IPS DF 6.9 (cell line): ENCODE measurements around the gene LYRM4.

Source experiments
- DNase-seq: peaks from one replicate; pipeline ENCODE4 v3.0.0-alpha.2; 2013; ENCODE audit warnings: low read depth, low spot score
- H3K27ac ChIP-seq: one replicate; pipeline ENCODE4 v1.5.1; 2013; ENCODE audit warnings: low read length, control low read depth
- H3K27me3 ChIP-seq: 2 replicates; pipeline ENCODE4 v1.6.1; 2013; ENCODE audit warnings: mild to moderate bottlenecking, low read length; ENCODE audit not compliant: control insufficient read depth, insufficient read depth
- H3K36me3 ChIP-seq: 2 replicates; pipeline ENCODE4 v1.6.1; 2013; ENCODE audit warnings: low read length; ENCODE audit not compliant: control insufficient read depth, insufficient read depth
- H3K4me1 ChIP-seq: 2 replicates; pipeline ENCODE4 v1.6.1; 2013; ENCODE audit warnings: low read length; ENCODE audit not compliant: control insufficient read depth, insufficient read depth
- H3K4me3 ChIP-seq: 2 replicates; pipeline ENCODE4 v1.5.1; 2013; ENCODE audit warnings: mild to moderate bottlenecking, low read length
- H3K9me3 ChIP-seq: 2 replicates; pipeline ENCODE4 v1.6.1; 2013; ENCODE audit warnings: low read length, inconsistent platforms; ENCODE audit not compliant: control insufficient read depth, insufficient read depth
- WGBS: extraction: QIAGEN DNeasy Blood & Tissue Kit; methylation state at CpG from one replicate; pipeline ENCODE4 v1.1.7; 2013; ENCODE audit warnings: mixed read lengths, missing lambda C conversion rate; ENCODE audit not compliant: insufficient read length, insufficient coverage; 5-methylcytosine and 5-hydroxymethylcytosine counted together

The LYRM4 gene

DNA sequence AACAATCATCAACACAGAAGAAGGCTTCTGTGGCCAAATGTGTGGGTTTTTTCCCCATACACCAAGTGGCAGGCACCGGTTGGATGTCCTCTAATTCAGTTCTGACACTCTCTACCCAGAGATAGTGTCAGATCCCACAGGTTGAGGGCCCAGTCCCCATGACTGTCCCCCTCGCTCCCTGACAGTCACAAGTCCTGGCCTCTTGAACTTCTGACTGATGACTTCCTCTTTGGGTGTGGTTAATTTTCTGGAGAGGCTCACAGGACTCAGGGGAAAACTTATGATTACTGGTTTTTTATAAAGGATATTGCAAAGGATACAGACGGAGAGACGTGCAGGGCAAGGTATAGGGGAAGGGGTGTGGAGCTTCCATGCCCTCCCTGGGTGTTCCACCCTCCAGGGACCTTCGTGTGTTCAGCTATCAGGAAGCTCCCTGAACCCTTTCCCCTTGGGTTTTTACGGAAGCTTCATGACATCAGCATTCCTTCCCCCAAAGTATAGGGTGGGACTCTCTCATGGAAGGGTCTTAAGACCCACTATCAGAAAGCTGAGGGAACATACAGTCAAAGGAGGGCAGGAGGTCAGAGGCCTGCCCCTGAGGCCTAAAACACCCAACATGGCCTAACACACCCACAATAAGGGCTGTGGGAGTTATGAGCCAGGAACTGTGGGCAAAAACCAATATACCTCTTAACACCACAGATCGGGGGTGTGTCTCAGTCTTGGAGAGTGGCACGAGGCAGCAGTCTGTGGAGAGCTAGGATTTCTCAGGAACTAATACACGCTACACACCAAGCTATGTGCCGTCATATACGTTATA is 33.9 kb upstream of the LYRM4 start:
- no CpG with 5 or more reads among the region's 11 CpGs for WGBS
- no peak for DNase-seq
- Histone ChIP-seq H3K36me3 (no peaks in the 10 kb centered on the region), H3K4me1 (0 out of 2 replicates have a peak, but pooled peaks cover 1% of the 10 kb centered on the region), H3K9me3 (no peaks in the 10 kb centered on the region), H3K27ac (no peak overlapping the region), H3K27me3 (no peaks in the 10 kb centered on the region), H3K4me3 (no peak overlapping the region)

DNA sequence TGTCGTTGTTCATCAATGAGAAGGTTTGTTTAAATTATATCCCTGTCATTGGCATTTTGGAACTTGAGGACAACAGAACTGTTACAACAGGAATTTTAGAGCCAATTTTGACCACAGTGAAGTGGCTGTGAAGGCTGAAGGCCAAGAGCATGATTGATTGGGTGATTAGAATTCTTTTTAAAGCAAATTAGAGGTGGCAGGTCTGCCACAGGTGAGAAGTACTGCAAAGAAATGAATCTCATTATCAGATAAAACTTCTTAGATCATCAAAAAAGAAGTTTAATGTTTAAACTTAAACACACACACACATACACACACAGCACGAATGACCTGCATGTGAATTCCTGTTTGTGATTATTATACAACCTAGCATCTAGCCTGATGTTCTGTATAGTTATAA is 32.9 kb upstream of the LYRM4 start:
- Histone ChIP-seq H3K36me3 (no peaks in the 10 kb centered on the region), H3K4me3 (no peak overlapping the region), H3K27me3 (no peaks in the 10 kb centered on the region), H3K4me1 (0 out of 2 replicates have a peak, but pooled peaks cover 1% of the 10 kb centered on the region), H3K27ac (no peak overlapping the region), H3K9me3 (no peaks in the 10 kb centered on the region)
- WGBS: no CpG with 5 or more reads among the region's 2 CpGs
- DNase-seq: no peak

DNA sequence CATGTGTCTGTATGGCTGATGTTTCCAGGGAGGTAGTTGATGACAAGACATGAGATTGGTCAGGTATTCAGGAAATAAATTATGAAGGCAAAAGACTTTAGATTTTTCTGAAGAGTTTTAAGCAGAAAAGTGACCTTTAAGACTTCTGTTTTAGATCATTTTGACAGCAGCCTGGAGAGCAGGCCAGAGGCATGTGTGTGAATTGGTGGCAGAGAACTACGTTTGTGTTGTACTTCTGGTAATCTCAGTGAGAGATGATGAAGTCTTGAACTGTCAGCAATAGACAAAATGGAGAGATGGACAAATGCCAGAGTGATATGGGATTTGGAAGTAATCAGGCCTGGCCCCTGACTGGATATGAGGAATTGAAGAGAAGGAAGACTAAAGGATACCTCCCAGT is 31.4 kb upstream of the LYRM4 start:
- no CpG with 5 or more reads among the region's 1 CpG for WGBS
- no peaks in the 10 kb centered on the region for H3K9me3 ChIP-seq
- H3K4me3 ChIP-seq: no peak overlapping the region
- no peak overlapping the region for H3K27ac ChIP-seq
- no peaks in the 10 kb centered on the region for H3K27me3 ChIP-seq
- H3K4me1 ChIP-seq: no peaks in the 10 kb centered on the region
- H3K36me3 ChIP-seq: no peaks in the 10 kb centered on the region
- DNase-seq: no peak

DNA sequence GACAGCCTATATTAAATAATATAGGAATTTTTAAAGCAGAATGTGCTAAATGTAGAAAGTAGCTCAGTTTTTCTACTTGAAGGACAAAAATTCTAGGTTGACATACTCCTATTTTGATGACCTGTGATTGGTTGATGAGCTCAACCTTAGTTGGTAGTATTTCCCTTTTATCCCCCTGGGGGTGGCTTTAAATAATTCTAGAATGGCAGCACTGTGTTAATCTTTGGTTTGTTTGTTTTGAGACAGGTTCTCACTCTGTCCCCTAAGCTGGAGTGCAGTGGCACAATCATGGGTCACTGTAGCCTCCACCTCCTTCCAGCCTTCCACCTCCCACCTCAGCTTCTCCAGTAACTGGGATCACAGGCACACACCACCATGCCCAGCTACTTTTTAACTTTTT is 29.8 kb upstream of the LYRM4 start:
- Histone ChIP-seq H3K36me3 (no peaks in the 10 kb centered on the region), H3K27me3 (no peaks in the 10 kb centered on the region), H3K27ac (no peak overlapping the region), H3K9me3 (no peaks in the 10 kb centered on the region), H3K4me3 (no peak overlapping the region), H3K4me1 (no peaks in the 10 kb centered on the region)
- no peak for DNase-seq

DNA sequence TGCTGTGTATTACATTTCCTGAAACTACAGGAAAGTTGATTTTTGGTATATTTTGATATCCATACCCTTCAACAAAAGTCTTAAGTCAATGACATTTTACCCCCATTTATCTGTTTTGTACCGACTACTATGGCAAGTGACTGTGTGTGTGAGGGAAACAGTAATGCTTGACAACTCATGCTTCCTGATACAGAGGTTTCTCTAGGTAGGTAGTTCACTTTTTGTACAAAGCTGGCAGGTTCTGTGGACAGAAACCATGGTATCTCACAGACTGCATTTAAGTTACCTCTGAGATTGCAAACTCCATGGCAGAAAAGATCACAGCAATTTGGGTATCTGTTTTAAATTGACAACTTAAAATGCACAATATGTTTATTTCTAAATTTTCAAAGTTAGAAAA is 29.3 kb upstream of the LYRM4 start:
- no peak overlapping the region for H3K27ac ChIP-seq
- no peaks in the 10 kb centered on the region for H3K9me3 ChIP-seq
- no peak overlapping the region for H3K4me3 ChIP-seq
- no peaks in the 10 kb centered on the region for H3K4me1 ChIP-seq
- H3K36me3 ChIP-seq: no peaks in the 10 kb centered on the region
- no peaks in the 10 kb centered on the region for H3K27me3 ChIP-seq
- DNase-seq: no peak
- no CpG with 5 or more reads among the region's 1 CpG for WGBS

DNA sequence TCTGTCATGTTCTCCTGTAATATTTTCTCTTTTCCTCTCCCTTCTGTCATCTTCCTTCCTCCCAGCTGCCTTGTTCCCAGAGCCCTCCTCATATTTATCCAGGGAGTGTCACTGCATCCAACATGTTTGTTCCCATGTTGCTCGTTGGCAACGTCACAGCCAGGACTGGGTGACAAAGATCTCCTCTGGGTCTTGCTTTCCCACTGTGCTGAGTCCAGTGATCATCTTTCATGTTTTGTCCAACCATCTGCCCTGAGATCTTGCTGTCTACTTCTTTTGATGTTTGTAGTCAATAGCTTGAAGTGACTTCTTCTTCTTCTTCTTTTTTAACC is 27.2 kb upstream of the LYRM4 start:
- no CpG with 5 or more reads among the region's 2 CpGs for WGBS
- no peak overlapping the region for H3K4me3 ChIP-seq

DNA sequence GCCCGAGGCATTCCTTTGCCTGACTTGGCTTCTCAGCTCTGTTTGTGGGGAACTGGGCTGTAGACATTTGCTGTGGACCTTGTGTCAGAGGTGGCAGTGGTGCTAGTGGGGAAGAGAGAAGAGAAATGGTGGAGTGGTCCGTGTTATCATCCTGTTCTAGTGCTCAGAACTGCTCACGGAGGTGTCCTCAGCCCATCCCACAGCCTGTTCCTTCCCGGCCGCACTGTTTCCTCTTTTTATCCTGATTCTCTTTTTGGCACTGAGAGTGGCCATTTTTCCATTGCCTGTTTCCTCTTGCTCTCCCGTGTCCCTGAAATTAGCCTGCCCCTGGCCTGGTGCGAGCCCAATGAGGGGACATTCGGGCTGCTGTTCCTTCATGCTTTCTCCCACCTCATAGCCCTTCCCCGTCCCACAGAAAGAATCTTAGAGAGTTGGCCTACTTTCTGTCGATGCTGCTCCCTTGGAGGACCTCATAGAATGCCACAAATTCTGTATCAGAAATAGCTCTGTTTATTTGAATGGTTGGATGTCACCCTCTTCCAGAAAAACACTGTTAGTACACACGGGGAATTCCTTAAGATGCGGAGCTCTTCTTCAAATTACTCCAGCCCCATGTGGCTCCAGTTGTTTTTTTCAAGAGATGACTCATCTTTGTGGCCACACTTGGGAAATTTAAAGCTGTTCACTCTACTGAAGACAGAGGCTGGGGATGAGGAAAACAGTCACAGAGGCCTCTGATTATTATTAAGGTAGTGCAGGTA is 26.6 kb upstream of the LYRM4 start:
- WGBS: no CpG with 5 or more reads among the region's 12 CpGs
- H3K4me1 ChIP-seq: no peaks in the 10 kb centered on the region
- no peaks in the 10 kb centered on the region for H3K9me3 ChIP-seq
- H3K36me3 ChIP-seq: no peaks in the 10 kb centered on the region
- no peak overlapping the region for H3K4me3 ChIP-seq
- no peak for DNase-seq
- H3K27me3 ChIP-seq: no peaks in the 10 kb centered on the region
- H3K27ac ChIP-seq: no peak overlapping the region

More for the DNA sequence above, 27.2 kb upstream of the LYRM4 start:
- H3K27me3 ChIP-seq: no peaks in the 10 kb centered on the region
- no peak overlapping the region for H3K27ac ChIP-seq
- H3K36me3 ChIP-seq: no peaks in the 10 kb centered on the region
- DNase-seq: no peak
- H3K4me1 ChIP-seq: no peaks in the 10 kb centered on the region
- H3K9me3 ChIP-seq: no peaks in the 10 kb centered on the region

DNA sequence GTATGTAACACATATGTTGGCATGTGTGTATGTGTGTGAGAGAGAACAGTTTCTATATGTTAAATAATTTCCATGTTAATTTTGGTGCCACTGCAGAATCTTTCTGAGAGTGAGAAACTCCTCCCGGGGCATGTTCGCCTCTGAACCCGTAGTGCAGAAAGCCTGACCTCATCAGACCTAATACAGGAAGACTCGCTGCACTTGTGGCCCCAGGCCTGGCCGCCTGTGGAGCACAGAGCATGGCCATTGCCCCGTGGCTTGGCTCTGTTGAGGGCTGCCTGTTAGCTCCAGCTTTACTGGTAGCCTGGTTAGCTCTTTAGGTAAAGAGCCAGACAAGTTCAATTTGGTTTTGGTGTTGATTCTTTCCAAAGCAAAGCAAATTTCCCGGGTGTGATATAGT is 26.0 kb upstream of the LYRM4 start:
- no peaks in the 10 kb centered on the region for H3K9me3 ChIP-seq
- H3K27ac ChIP-seq: no peak overlapping the region
- H3K4me1 ChIP-seq: no peaks in the 10 kb centered on the region
- no peak overlapping the region for H3K4me3 ChIP-seq
- no peak for DNase-seq
- H3K27me3 ChIP-seq: no peaks in the 10 kb centered on the region
- H3K36me3 ChIP-seq: no peaks in the 10 kb centered on the region
- no CpG with 5 or more reads among the region's 7 CpGs for WGBS

DNA sequence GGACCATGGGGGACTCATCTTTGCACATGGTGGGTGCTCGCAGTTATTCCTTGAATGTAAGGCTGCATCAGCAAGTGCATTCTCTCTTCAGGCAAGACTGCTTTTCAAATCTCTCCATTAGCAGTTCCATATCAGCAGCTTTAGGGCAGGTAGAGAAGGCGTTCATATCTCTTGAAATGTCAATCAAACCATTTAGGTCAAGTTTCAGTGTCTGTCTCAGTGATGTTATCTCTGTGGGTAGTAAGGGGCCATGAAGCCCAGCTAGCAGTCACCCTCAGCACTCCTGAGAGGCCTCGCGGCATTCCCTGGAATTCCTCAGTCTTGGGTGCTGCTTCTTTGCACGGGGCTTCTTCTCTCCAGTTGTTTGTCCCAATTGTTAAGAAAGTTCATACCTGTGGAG is 24.8 kb upstream of the LYRM4 start:
- H3K27me3 ChIP-seq: no peaks in the 10 kb centered on the region
- no peaks in the 10 kb centered on the region for H3K4me1 ChIP-seq
- no CpG with 5 or more reads among the region's 5 CpGs for WGBS
- no peaks in the 10 kb centered on the region for H3K9me3 ChIP-seq
- no peaks in the 10 kb centered on the region for H3K36me3 ChIP-seq
- DNase-seq: no peak
- H3K27ac ChIP-seq: no peak overlapping the region
- H3K4me3 ChIP-seq: no peak overlapping the region

DNA sequence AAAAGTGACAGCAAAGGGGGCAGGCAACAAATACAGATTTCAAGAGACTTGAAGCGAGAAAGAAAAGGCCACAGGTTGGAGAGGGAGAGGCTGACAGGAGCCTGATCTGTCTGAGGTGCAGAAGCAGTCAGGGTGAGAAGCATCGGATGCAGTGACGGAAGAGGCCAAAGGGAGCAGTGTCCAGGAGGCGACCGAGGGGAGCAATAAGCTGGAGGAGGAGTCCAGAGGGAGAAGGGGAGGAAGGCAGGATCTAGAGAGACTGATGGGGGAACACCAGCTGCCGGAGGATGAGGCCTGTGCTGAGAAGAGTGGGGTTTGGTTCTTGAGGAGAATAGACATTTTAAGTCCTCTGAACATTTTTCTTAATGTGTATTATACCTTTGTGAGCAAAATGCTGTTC is 24.3 kb upstream of the LYRM4 start:
- H3K9me3 ChIP-seq: no peaks in the 10 kb centered on the region
- no peaks in the 10 kb centered on the region for H3K36me3 ChIP-seq
- H3K4me1 ChIP-seq: no peaks in the 10 kb centered on the region
- WGBS: no CpG with 5 or more reads among the region's 6 CpGs
- no peak overlapping the region for H3K4me3 ChIP-seq
- no peak overlapping the region for H3K27ac ChIP-seq
- H3K27me3 ChIP-seq: no peaks in the 10 kb centered on the region
- no peak for DNase-seq
